ENCODE data around the gene CSRNP2. TPM values are rescaled to one million over a fixed set of nuclear protein-coding genes. Genes with fewer than 3 reads are reported as not detected.

Gene CSRNP2
- total RNA-seq, 2 experiments from 2014 or later, result 19.2 to 20.2 TPM

- Mint-ChIP-seq H3K9me3 (no peaks in the 10 kb centered on the region), H3K4me3 (peak overlapping the region; percentile 97), H3K27ac (peak overlapping the region; percentile 96), H3K4me1 (ENCODE audit: low read depth) (peaks cover 31% of the 10 kb centered on the region), H3K27me3 (no peaks in the 10 kb centered on the region), H3K36me3 (peaks cover 38% of the 10 kb centered on the region)
- DNase-seq, result no peak
- CTCF ChIA-PET, result interaction anchor here (0.8 to 1.5 kb wide), 2 partner anchors 12 to 291 kb away, joined by 3 to 6 read pairs; no protein-coding TSS in a partner anchor
- POLR2A ChIA-PET, result interaction anchor here (0.7 to 2.9 kb wide), 9 partner anchors 12 to 406 kb away, joined by 3 to 13 read pairs (median 5); partner anchors contain the start of genes CSRNP2, POU6F1 and SLC11A2
- intact Hi-C loops (cut with micrococcal nuclease), result loop anchor here (2.0 to 5.0 kb wide), 2 partner anchors 273 to 291 kb away; partner anchors contain the start of gene BIN2
Observed at GRCh38 chr12:51049525-51049924, 33.9 kb downstream of the CSRNP2 start.

- H3K27ac Mint-ChIP-seq, result peak overlapping the region; percentile 96
- H3K9me3 Mint-ChIP-seq, result no peaks in the 10 kb centered on the region
- peak overlapping the region; percentile 97 for H3K4me3 Mint-ChIP-seq
- ChIA-PET CTCF (interaction anchor here (0.6 to 3.4 kb wide), 10 partner anchors 13 to 1363 kb away, joined by 3 to 18 read pairs (median 5); partner anchors contain the start of genes POU6F1 and SLC11A2), POLR2A (interaction anchor here (1.0 to 2.9 kb wide), 9 partner anchors 14 to 284 kb away, joined by 3 to 13 read pairs (median 4); partner anchors contain the start of genes CSRNP2, POU6F1 and SLC11A2)
- peaks cover 32% of the 10 kb centered on the region for H3K36me3 Mint-ChIP-seq
- DNase-seq, result peak; percentile 27
- intact Hi-C loops (cut with micrococcal nuclease), result loop anchor here (1.0 to 5.0 kb wide), 6 partner anchors 22 to 292 kb away; partner anchors contain the start of genes BIN2, CSRNP2, DAZAP2 and SLC11A2
- peaks cover 31% of the 10 kb centered on the region for H3K4me1 Mint-ChIP-seq (ENCODE audit: low read depth)
- H3K27me3 Mint-ChIP-seq, result no peaks in the 10 kb centered on the region
Observed at GRCh38 chr12:51048661-51049251, 34.6 kb downstream of the CSRNP2 start.

DNA sequence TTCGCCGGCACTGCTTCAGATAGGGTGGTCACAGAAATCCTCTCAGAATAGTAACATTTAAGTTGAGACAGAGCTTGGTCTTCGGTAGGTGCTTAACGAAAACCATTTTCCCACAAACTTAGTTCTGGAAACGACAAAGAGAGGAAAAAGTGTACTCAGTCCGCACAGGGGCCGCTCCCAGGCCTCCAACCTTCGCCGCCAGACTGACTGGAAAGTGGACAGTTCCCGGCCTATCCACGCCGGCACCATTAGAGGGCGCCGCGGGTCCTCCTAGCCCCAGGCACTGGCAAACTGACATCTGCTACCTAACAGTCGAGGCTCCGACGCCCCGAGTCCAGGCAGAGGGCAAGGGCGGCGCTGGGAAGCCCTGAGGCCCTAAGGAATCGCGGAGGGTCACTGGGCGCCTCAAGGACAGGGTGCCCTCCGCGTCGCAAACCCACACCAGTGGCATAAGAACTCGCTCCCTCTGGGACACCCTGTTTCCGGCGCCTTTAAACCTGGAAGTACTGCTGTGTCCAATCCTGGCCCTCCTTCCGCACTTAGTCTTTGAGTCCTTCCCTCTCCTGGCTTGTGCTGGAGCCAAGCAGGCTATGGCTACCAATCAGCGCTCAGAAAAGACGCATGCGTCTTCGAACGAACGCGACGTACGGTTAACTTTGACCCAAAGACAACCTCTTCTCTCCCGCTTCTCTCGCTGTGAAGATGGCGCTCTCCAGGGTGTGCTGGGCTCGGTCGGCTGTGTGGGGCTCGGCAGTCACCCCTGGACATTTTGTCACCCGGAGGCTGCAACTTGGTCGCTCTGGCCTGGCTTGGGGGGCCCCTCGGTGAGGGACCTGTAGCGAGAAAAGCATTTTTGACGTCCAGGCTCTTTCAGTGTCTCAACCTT is 35.5 kb downstream of the CSRNP2 start, which contains the start of gene LETMD1:
LETMD1 (plus strand) TSS at position 673 of the 886 bp plus-strand sequence; CDS start at position 703, 30 bp downstream.
- ChIA-PET POLR2A (interaction anchor here (1.0 to 2.9 kb wide), 7 partner anchors 15 to 283 kb away, joined by 3 to 13 read pairs (median 4); partner anchors contain the start of genes CSRNP2, POU6F1 and SLC11A2), CTCF (interaction anchor here (0.7 to 3.4 kb wide), 12 partner anchors 12 to 294 kb away, joined by 3 to 18 read pairs (median 4); partner anchors contain the start of gene SLC11A2)
- H3K27ac Mint-ChIP-seq, result peak within 1 kb of the TSS; percentile 96
- intact Hi-C loops (cut with micrococcal nuclease), result loop anchor here (1.0 to 5.0 kb wide), 7 partner anchors 22 to 293 kb away; partner anchors contain the start of genes BIN2, CSRNP2, DAZAP2 and POU6F1
- peak; percentile 95 for DNase-seq
- peaks cover 31% of the 10 kb centered on the region for H3K4me1 Mint-ChIP-seq (ENCODE audit: low read depth)
- H3K27me3 Mint-ChIP-seq, result no peaks in the 10 kb centered on the region
- peak within 1 kb of the TSS; percentile 97 for H3K4me3 Mint-ChIP-seq
- H3K36me3 Mint-ChIP-seq, result peaks cover 26% of the 10 kb centered on the region
- no peaks in the 10 kb centered on the region for H3K9me3 Mint-ChIP-seq

DNA sequence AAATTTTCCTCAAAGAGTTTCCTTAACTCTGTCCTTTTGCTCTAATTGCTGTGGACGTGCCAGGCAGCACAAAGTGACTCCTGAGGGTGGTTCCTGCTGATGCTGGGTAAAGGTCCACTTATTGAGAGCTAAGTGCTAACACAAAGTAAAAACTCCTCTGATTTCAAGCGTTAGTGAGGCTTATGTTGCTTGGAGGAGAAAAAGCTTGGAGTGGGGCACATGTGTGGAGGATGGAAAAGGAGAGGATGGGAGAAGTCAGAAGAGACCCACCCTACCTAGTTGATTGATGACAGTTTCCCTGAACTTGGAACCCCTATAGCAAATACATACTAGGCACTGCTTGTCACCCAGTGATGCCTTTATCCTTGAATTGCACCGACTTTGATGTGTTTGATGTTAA is 47.1 kb downstream of the CSRNP2 start:
- CTCF ChIA-PET, result interaction anchor here (1.3 kb wide), 1 partner anchor 11 kb away, joined by 4 read pairs; no protein-coding TSS in a partner anchor

DNA sequence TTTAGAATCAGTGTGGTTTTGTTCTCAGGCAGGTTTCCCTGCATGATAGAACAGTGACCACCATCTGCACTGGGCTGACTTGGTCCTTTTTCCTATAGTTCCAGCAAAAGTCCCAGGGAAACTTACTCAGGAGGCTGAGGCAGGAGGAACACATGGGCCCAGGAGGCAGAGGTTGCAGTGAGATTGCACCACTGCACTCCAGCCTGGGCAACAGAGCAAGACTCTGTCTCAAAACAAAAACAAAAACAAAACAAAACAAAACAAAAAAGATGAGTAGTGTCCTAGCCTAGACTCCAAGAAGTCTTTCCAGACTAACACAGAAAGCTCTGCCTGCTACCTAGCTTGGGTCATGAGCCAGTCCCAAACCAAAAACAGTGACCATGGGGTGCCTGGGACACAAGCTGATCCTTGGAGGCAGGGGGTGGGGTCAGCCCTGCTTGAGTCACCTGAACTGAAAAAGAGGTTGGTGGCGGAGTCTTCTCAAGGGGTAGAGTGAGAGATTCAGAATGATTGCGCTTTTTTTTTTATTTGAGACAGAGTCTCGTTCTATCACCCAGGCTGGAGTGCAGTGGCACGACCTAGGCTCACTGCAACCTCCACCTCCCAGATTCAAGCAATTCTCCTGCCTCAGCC is 49.8 kb downstream of the CSRNP2 start:
- no peaks in the 10 kb centered on the region for H3K36me3 Mint-ChIP-seq

More for the DNA sequence above, 47.1 kb downstream of the CSRNP2 start:
- H3K4me1 Mint-ChIP-seq (ENCODE audit: low read depth), result peaks cover 4% of the 10 kb centered on the region
- H3K36me3 Mint-ChIP-seq, result no peaks in the 10 kb centered on the region
- intact Hi-C loops (cut with micrococcal nuclease), result no loop called here
- H3K27me3 Mint-ChIP-seq, result no peaks in the 10 kb centered on the region
- H3K9me3 Mint-ChIP-seq, result no peaks in the 10 kb centered on the region
- POLR2A ChIA-PET, result no interaction called here
- H3K4me3 Mint-ChIP-seq, result no peak overlapping the region
- DNase-seq, result no peak
- no peak overlapping the region for H3K27ac Mint-ChIP-seq

DNA sequence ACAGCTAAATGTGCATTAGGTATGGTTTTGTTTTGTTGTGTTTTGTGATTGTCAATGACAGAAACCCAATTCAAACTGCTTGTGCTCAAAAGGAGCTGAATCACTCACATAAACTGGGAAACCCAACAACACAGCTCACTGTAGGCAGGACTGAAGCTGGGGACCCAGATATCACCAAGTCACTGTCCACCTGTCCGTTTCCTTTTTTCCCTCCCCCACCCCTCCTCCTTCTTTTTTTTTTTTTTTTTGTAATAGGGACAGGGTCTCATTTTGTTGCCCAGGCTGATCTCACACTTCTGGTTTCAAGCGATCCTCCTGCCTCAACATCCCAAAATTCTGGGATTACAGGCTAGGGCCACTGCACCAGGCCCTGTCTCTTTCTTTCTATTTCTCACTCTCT is 50.3 kb downstream of the CSRNP2 start:
- intact Hi-C loops (cut with micrococcal nuclease), result no loop called here
- no peak overlapping the region for H3K27ac Mint-ChIP-seq
- DNase-seq, result no peak
- ChIA-PET CTCF (interaction anchor here (0.7 to 1.5 kb wide), 3 partner anchors 15 to 1737 kb away, joined by 3 read pairs; no protein-coding TSS in a partner anchor), POLR2A (interaction anchor here (0.6 kb wide), 1 partner anchor 268 kb away, joined by 4 read pairs; no protein-coding TSS in a partner anchor)
- H3K4me1 Mint-ChIP-seq (ENCODE audit: low read depth), result peaks cover 3% of the 10 kb centered on the region
- H3K36me3 Mint-ChIP-seq, result no peaks in the 10 kb centered on the region
- H3K27me3 Mint-ChIP-seq, result peaks cover 4% of the 10 kb centered on the region
- no peak overlapping the region for H3K4me3 Mint-ChIP-seq
- H3K9me3 Mint-ChIP-seq, result no peaks in the 10 kb centered on the region

More for the DNA sequence above, 49.8 kb downstream of the CSRNP2 start:
- ChIA-PET POLR2A (no interaction called here), CTCF (interaction anchor here (0.6 to 1.0 kb wide), 3 partner anchors 14 to 1811 kb away, joined by 3 to 5 read pairs (median 3); no protein-coding TSS in a partner anchor)
- no peaks in the 10 kb centered on the region for H3K9me3 Mint-ChIP-seq
- no peak overlapping the region for H3K27ac Mint-ChIP-seq
- H3K4me3 Mint-ChIP-seq, result no peak overlapping the region
- peaks cover 4% of the 10 kb centered on the region for H3K27me3 Mint-ChIP-seq
- intact Hi-C loops (cut with micrococcal nuclease), result no loop called here
- peaks cover 4% of the 10 kb centered on the region for H3K4me1 Mint-ChIP-seq (ENCODE audit: low read depth)
- peak; percentile 14 for DNase-seq

- Mint-ChIP-seq H3K4me1 (ENCODE audit: low read depth) (peaks cover 27% of the 10 kb centered on the region), H3K9me3 (no peaks in the 10 kb centered on the region)
- CTCF ChIA-PET, result interaction anchor here (0.8 to 5.0 kb wide), 8 partner anchors 14 to 264 kb away, joined by 3 to 52 read pairs (median 10); partner anchors contain the start of genes ATF1 and LETMD1
Observed at GRCh38 chr12:51028813-51029150, 54.6 kb downstream of the CSRNP2 start.

GRCh38 chr12:51028126-51028812 is 55.1 kb downstream of the CSRNP2 start:
- Mint-ChIP-seq H3K9me3 (no peaks in the 10 kb centered on the region), H3K4me3 (peak overlapping the region; percentile 59), H3K4me1 (ENCODE audit: low read depth) (peaks cover 32% of the 10 kb centered on the region), H3K27ac (no peak overlapping the region), H3K36me3 (peaks cover 8% of the 10 kb centered on the region), H3K27me3 (peaks cover 4% of the 10 kb centered on the region)
- intact Hi-C loops (cut with micrococcal nuclease), result loop anchor here (1.0 to 10.0 kb wide), 6 partner anchors 41 to 1273 kb away; partner anchors contain the start of genes BIN2 and DIP2B
- ChIA-PET POLR2A (interaction anchor here (5.8 kb wide), 1 partner anchor 16 kb away, joined by 47 read pairs; no protein-coding TSS in a partner anchor), CTCF (interaction anchor here (0.6 to 5.0 kb wide), 16 partner anchors 15 to 313 kb away, joined by 3 to 52 read pairs (median 4); partner anchors contain the start of genes ATF1, DAZAP2 and LETMD1)
- peak; percentile 38 for DNase-seq

More at GRCh38 chr12:51028813-51029150, 54.6 kb downstream of the CSRNP2 start:
- no peak for DNase-seq
- no peak overlapping the region for H3K27ac Mint-ChIP-seq
- H3K36me3 Mint-ChIP-seq, result peaks cover 5% of the 10 kb centered on the region
- H3K27me3 Mint-ChIP-seq, result peaks cover 4% of the 10 kb centered on the region
- H3K4me3 Mint-ChIP-seq, result no peak overlapping the region
- intact Hi-C loops (cut with micrococcal nuclease), result loop anchor here (1.0 to 10.0 kb wide), 6 partner anchors 41 to 1274 kb away; partner anchors contain the start of genes BIN2 and DIP2B
- POLR2A ChIA-PET, result interaction anchor here (5.8 kb wide), 1 partner anchor 16 kb away, joined by 47 read pairs; no protein-coding TSS in a partner anchor

DNA sequence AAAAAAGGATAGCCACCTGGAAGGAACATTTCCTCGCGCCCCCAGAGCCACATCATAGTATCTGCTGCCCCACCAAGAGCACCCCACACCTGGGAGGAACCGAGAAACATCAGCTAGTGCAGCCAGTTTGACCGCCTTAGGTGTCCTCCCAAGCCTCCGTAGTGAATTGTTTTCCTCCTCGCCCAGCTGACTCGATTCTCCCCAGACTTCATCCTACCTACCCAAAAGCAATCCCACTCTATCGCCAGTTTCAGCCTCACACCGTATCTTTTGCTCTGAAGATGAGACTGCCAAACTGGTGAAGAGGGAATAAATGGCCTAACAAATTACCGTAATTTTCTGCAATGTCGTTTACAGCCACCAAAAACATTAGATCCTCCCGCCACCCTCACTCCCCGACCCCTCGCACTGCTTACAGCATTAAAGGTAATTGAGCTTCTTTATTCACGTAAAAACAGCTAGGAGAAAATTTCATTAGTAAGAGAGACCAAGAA is 56.0 kb downstream of the CSRNP2 start:
- H3K36me3 Mint-ChIP-seq, result peaks cover 9% of the 10 kb centered on the region
- DNase-seq, result no peak
- ChIA-PET POLR2A (interaction anchor here (0.7 to 5.8 kb wide), 4 partner anchors 15 to 263 kb away, joined by 3 to 47 read pairs (median 6); no protein-coding TSS in a partner anchor), CTCF (interaction anchor here (0.6 to 5.0 kb wide), 18 partner anchors 17 to 325 kb away, joined by 3 to 52 read pairs (median 4); partner anchors contain the start of genes ATF1, DAZAP2 and LETMD1)
- H3K9me3 Mint-ChIP-seq, result no peaks in the 10 kb centered on the region
- peaks cover 36% of the 10 kb centered on the region for H3K4me1 Mint-ChIP-seq (ENCODE audit: low read depth)
- H3K27me3 Mint-ChIP-seq, result peaks cover 4% of the 10 kb centered on the region
- intact Hi-C loops (cut with micrococcal nuclease), result loop anchor here (5.0 to 10.0 kb wide), 4 partner anchors 95 to 1273 kb away; partner anchors contain the start of genes BIN2 and DIP2B
- peak overlapping the region; percentile 38 for H3K27ac Mint-ChIP-seq
- H3K4me3 Mint-ChIP-seq, result peak overlapping the region; percentile 59

All from activated CD4-positive, alpha-beta memory T cell treated with anti-CD3 and anti-CD28 coated beads for 36 hours (primary cell).